IMR-90 (cell line): Measurements from ENCODE around the gene FOXO6. TPM values are rescaled to one million over a fixed set of nuclear protein-coding genes. Genes with fewer than 3 reads are reported as not detected.

Source experiments
- ATAC-seq: fragments of 200-7000 bp; cut with Tn5 transposase; 2 replicates; pipeline ENCODE4 v1.9.1; 2020; ENCODE audit warnings: low read depth, mild to moderate bottlenecking, moderate library complexity
- BruUV-seq: library from RNA; stranded (reverse); fragments of 400-500 nt; replicated peaks from 2 replicates; lab custom pipeline; 2021; lab: Mats Ljungman, UMichigan
- CTCF ChIA-PET: fragments of 300-600 bp; formaldehyde crosslinking; extraction: SDS; loops from one replicate; lab custom pipeline; 2021; ENCODE audit warnings: antibody characterized with exemption; lab: Yijun Ruan, JAX
- POLR2A ChIA-PET: fragments of 300-600 bp; sonication (Branson Sonifier 250); formaldehyde crosslinking; loops from one replicate; lab custom pipeline; 2022; ENCODE audit warnings: antibody characterized with exemption; ENCODE audit not compliant: unreplicated experiment; lab: Charles Lee
- DNase-seq: peaks from one replicate; pipeline ENCODE4 v3.0.0; 2013
- H2AFZ ChIP-seq: replicated peaks from 2 replicates; pipeline ENCODE3; 2013; ENCODE audit warnings: low read length, mild to moderate bottlenecking; ENCODE audit not compliant: poor library complexity
- H2AK5ac ChIP-seq: 2 replicates; pipeline ENCODE4 v1.6.1; 2013; ENCODE audit warnings: low read depth, low read length, inconsistent platforms
- H2AK9ac ChIP-seq: replicated peaks from 2 replicates; pipeline ENCODE3; 2013; ENCODE audit warnings: mild to moderate bottlenecking, low read depth, low read length, moderate library complexity; ENCODE audit not compliant: poor library complexity
- H2BK120ac ChIP-seq: 2 replicates; pipeline ENCODE4 v1.6.1; 2013; ENCODE audit warnings: low read depth, low read length, inconsistent platforms
- H2BK15ac ChIP-seq: 3 replicates; pipeline ENCODE4 v1.6.1; 2013; ENCODE audit warnings: low read depth, low read length, inconsistent platforms
- H2BK20ac ChIP-seq: 2 replicates; pipeline ENCODE4 v1.6.1; 2013; ENCODE audit warnings: low read depth, mild to moderate bottlenecking, inconsistent platforms, low read length, moderate library complexity
- H2BK5ac ChIP-seq: 2 replicates; pipeline ENCODE4 v1.6.1; 2013; ENCODE audit warnings: mild to moderate bottlenecking, low read depth, low read length, inconsistent platforms; ENCODE audit not compliant: poor library complexity, severe bottlenecking
- H3K14ac ChIP-seq: replicated peaks from 2 replicates; pipeline ENCODE4 v1.6.1; 2013; ENCODE audit warnings: low read depth, low read length, inconsistent platforms
- H3K18ac ChIP-seq: 2 replicates; pipeline ENCODE4 v1.6.1; 2013; ENCODE audit warnings: low read depth, low read length, control low read depth
- H3K23ac ChIP-seq: 2 replicates; pipeline ENCODE4 v1.6.1; 2013; ENCODE audit warnings: low read depth, low read length, inconsistent platforms
- H3K27ac ChIP-seq: 2 replicates; pipeline ENCODE4 v1.5.1; 2013; ENCODE audit warnings: mild to moderate bottlenecking, control low read depth, low read length; ENCODE audit not compliant: insufficient read depth
- H3K27me3 ChIP-seq: 2 replicates; pipeline ENCODE4 v1.6.1; 2013; ENCODE audit warnings: low read length; ENCODE audit not compliant: control insufficient read depth, insufficient read depth
- H3K36me3 ChIP-seq: 2 replicates; pipeline ENCODE4 v1.6.1; 2013; ENCODE audit warnings: low read length, mixed read lengths; ENCODE audit not compliant: control insufficient read depth, insufficient read depth
- H3K4ac ChIP-seq: 2 replicates; pipeline ENCODE4 v1.6.1; 2013; ENCODE audit warnings: low read depth, low read length, inconsistent platforms
- H3K4me1 ChIP-seq: 2 replicates; pipeline ENCODE4 v1.6.1; 2013; ENCODE audit warnings: low read length, mixed read lengths; ENCODE audit not compliant: control insufficient read depth, insufficient read depth
- H3K4me2 ChIP-seq: 2 replicates; pipeline ENCODE4 v1.6.1; 2013; ENCODE audit warnings: low read depth, mild to moderate bottlenecking, control low read depth, low read length, moderate library complexity
- H3K4me3 ChIP-seq: 2 replicates; pipeline ENCODE4 v1.5.1; 2013; ENCODE audit warnings: low read depth, mild to moderate bottlenecking, control low read depth, low read length, moderate library complexity; ENCODE audit not compliant: insufficient read depth
- H3K56ac ChIP-seq: 2 replicates; pipeline ENCODE4 v1.6.1; 2013; ENCODE audit warnings: low read length, inconsistent platforms; ENCODE audit not compliant: insufficient read depth; ENCODE audit errors: extremely low read depth
- H3K79me1 ChIP-seq, 2 experiments: 2 replicates each; pipeline ENCODE4 v1.6.1; 2013; ENCODE audit warnings: low read length in 2 of 2, inconsistent platforms in 1 of 2, low read depth in 1 of 2
- H3K9ac ChIP-seq: 2 replicates; pipeline ENCODE4 v1.6.1; 2013; ENCODE audit warnings: low read depth, low read length, control low read depth
- H3K9me1 ChIP-seq: 2 replicates; pipeline ENCODE4 v1.6.1; 2013; ENCODE audit warnings: low read length, inconsistent platforms; ENCODE audit not compliant: insufficient read depth
- H3K9me3 ChIP-seq: 2 replicates; pipeline ENCODE4 v1.6.1; 2013; ENCODE audit warnings: low read length; ENCODE audit not compliant: control insufficient read depth, insufficient read depth
- H4K20me1 ChIP-seq: 2 replicates; pipeline ENCODE4 v1.6.1; 2013; ENCODE audit warnings: low read length, inconsistent platforms; ENCODE audit not compliant: insufficient read depth
- H4K5ac ChIP-seq: 2 replicates; pipeline ENCODE4 v1.6.1; 2013; ENCODE audit warnings: mild to moderate bottlenecking, low read depth, low read length, control low read depth
- H4K8ac ChIP-seq, 2 experiments: 2 replicates each; pipeline ENCODE4 v1.6.1; 2013; ENCODE audit warnings: low read depth in 2 of 2, low read length in 2 of 2, control low read depth in 1 of 2, inconsistent platforms in 1 of 2
- H4K91ac ChIP-seq: 2 replicates; pipeline ENCODE4 v1.6.1; 2013; ENCODE audit warnings: low read depth, low read length, inconsistent platforms; ENCODE audit not compliant: insufficient read depth
- CEBPB ChIP-seq: IDR thresholded peaks from 2 replicates; pipeline ENCODE4 v1.6.1; 2012; ENCODE audit warnings: low read depth, low read length, improper control_type of control experiment
- CHD1 ChIP-seq: IDR thresholded peaks from 2 replicates; pipeline ENCODE4 v1.6.1; 2012; ENCODE audit warnings: low read depth, low read length, improper control_type of control experiment
- MAFK ChIP-seq: IDR thresholded peaks from 2 replicates; pipeline ENCODE4 v1.6.1; 2012; ENCODE audit warnings: low read depth, low read length, improper control_type of control experiment
- MAZ ChIP-seq: IDR thresholded peaks from 2 replicates; pipeline ENCODE4 v1.6.1; 2012; ENCODE audit warnings: low read depth, mild to moderate bottlenecking, low read length, improper control_type of control experiment, moderate library complexity, borderline replicate concordance
- RAD21 ChIP-seq: IDR thresholded peaks from 2 replicates; pipeline ENCODE4 v1.6.1; 2012; ENCODE audit warnings: low read length, improper control_type of control experiment
- RCOR1 ChIP-seq: IDR thresholded peaks from 2 replicates; pipeline ENCODE4 v1.6.1; 2012; ENCODE audit warnings: mild to moderate bottlenecking, low read length, improper control_type of control experiment; ENCODE audit not compliant: insufficient replicate concordance
- RFX5 ChIP-seq: IDR thresholded peaks from 2 replicates; pipeline ENCODE4 v1.8.0; 2012; ENCODE audit warnings: low read depth, mild to moderate bottlenecking, low read length, moderate library complexity
- WGBS, 2 experiments: methylation state at CpG; one replicate each; pipeline versions ENCODE4 v1.1.5 to v1.1.7; 2013; ENCODE audit warnings: missing lambda C conversion rate in 2 of 2; ENCODE audit not compliant: insufficient read length in 1 of 2; ENCODE audit errors: extremely low coverage in 2 of 2; 5-methylcytosine and 5-hydroxymethylcytosine counted together
- dilution Hi-C: fragments of 300-500 bp; cut with HindIII; formaldehyde crosslinking; loops from one replicate; pipeline ENCODE4 v1.14.3; 2018; ENCODE audit warnings: low sequenced_read_pairs; ENCODE audit not compliant: unreplicated experiment
- in situ Hi-C: fragments of 300-500 bp; cut with MboI; formaldehyde crosslinking; loops from 3 replicates; pipeline ENCODE4 v1.14.3; 2019; ENCODE audit warnings: low sequenced_read_pairs, inconsistent platforms, mixed read lengths
- intact Hi-C: fragments of 100-400 bp; cut with micrococcal nuclease; formaldehyde crosslinking; loops from 2 replicates; pipeline ENCODE4 v1.10.0; 2022
- polyA plus RNA-seq, 3 experiments: library from polyadenylated mRNA; depleted of rRNA; stranded (reverse); fragments of >200 nt; gene quantifications; 2 replicates each; pipeline ENCODE4 v1.2.3, GENCODE V29; 2012; ENCODE audit warnings: low replicate concordance in 1 of 3
- total RNA-seq: library from RNA; depleted of rRNA; stranded (reverse); fragments of >200 nt; gene quantifications from 2 replicates; pipeline ENCODE4 v1.2.3, GENCODE V29; 2012
- TF ChIP-seq, protein P1 (sequence below): conservative IDR thresholded peaks from 2 replicates; pipeline ENCODE4 v1.5.1; 2012; ENCODE audit warnings: mild to moderate bottlenecking, low read depth, low read length, improper control_type of control experiment
- TF ChIP-seq, protein P2 (sequence below): fragments of 150-350 bp; IDR thresholded peaks from 2 replicates; pipeline ENCODE4 v1.6.1; 2016; ENCODE audit warnings: low read depth, mild to moderate bottlenecking, low read length, moderate library complexity, borderline replicate concordance

Gene FOXO6
- total and polyA plus RNA-seq, 2 of the 4 experiments (the other 2 are of a cell fraction): not detected

DNA sequence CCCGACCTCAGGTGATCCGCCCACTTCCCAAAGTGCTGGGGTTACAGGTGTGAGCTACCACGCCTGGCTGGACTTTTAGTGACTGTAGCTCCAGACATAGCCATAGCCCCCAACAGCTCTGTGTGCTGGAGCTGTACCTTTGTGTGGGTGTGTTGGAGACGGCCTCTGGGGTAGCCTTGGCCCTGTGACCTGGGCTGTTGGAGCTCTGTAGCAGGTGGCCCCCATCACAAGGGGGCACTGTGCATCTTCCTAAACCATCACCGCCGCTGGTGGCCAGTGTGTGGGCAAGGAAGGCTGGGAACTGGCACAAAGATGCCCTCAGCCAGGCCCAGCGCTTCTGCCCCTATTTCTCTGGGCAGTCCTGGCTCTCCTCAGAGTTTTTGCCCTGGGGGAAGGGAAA lies 38.4 kb upstream of the FOXO6 start:
- Histone ChIP-seq H3K23ac (no peak overlapping the region), H2BK5ac (no peak overlapping the region), H3K56ac (no peak overlapping the region), H4K5ac (no peak overlapping the region), H3K79me1 (no peaks in the 10 kb centered on the region), H2AFZ (no peak overlapping the region), H3K4me1 (no peaks in the 10 kb centered on the region), H3K4ac (no peak overlapping the region), H3K36me3 (no peaks in the 10 kb centered on the region), H3K4me3 (no peak overlapping the region), H4K91ac (no peak overlapping the region), H4K20me1 (no peaks in the 10 kb centered on the region), H2AK9ac (peak overlapping the region; percentile 50), H3K9ac (no peak overlapping the region), H2BK120ac (no peak overlapping the region), H3K27ac (no peak overlapping the region), H3K9me3 (peaks cover 2% of the 10 kb centered on the region; the same call in 1 of the 2 replicates), H2BK15ac (no peak overlapping the region), H3K14ac (no peak overlapping the region), H3K4me2 (no peak overlapping the region), H3K27me3 (peaks cover 33% of the 10 kb centered on the region), H3K9me1 (no peaks in the 10 kb centered on the region), H3K18ac (no peak overlapping the region), H2BK20ac (no peak overlapping the region), H4K8ac (no peak overlapping the region), H2AK5ac (no peak overlapping the region)
- intact Hi-C loops (loop anchor here (1.0 kb wide), 1 partner anchor 94 kb away; no protein-coding TSS in a partner anchor), in situ Hi-C loops (no loop called here), dilution Hi-C loops (no loop called here)
- ChIA-PET POLR2A (no interaction called here), CTCF (interaction anchor here (0.6 kb wide), 1 partner anchor 33 kb away, joined by 3 read pairs; no protein-coding TSS in a partner anchor)
- no TSS peak for BruUV-seq
- no CpG with 5 or more reads among the region's 7 CpGs for WGBS, 2 experiments
- ATAC-seq (peak; percentile 84), DNase-seq (no peak)
- no peak for TF ChIP-seq CEBPB
- TF ChIP-seq, protein P1, sequence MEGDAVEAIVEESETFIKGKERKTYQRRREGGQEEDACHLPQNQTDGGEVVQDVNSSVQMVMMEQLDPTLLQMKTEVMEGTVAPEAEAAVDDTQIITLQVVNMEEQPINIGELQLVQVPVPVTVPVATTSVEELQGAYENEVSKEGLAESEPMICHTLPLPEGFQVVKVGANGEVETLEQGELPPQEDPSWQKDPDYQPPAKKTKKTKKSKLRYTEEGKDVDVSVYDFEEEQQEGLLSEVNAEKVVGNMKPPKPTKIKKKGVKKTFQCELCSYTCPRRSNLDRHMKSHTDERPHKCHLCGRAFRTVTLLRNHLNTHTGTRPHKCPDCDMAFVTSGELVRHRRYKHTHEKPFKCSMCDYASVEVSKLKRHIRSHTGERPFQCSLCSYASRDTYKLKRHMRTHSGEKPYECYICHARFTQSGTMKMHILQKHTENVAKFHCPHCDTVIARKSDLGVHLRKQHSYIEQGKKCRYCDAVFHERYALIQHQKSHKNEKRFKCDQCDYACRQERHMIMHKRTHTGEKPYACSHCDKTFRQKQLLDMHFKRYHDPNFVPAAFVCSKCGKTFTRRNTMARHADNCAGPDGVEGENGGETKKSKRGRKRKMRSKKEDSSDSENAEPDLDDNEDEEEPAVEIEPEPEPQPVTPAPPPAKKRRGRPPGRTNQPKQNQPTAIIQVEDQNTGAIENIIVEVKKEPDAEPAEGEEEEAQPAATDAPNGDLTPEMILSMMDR: peak; percentile 41
- no peak for TF ChIP-seq MAFK
- TF ChIP-seq RFX5: no peak
- no peak for TF ChIP-seq CHD1
- no peak for TF ChIP-seq MAZ
- TF ChIP-seq RCOR1: no peak
- TF ChIP-seq RAD21: peak; percentile 53
- TF ChIP-seq, protein P2, sequence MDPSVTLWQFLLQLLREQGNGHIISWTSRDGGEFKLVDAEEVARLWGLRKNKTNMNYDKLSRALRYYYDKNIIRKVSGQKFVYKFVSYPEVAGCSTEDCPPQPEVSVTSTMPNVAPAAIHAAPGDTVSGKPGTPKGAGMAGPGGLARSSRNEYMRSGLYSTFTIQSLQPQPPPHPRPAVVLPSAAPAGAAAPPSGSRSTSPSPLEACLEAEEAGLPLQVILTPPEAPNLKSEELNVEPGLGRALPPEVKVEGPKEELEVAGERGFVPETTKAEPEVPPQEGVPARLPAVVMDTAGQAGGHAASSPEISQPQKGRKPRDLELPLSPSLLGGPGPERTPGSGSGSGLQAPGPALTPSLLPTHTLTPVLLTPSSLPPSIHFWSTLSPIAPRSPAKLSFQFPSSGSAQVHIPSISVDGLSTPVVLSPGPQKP: no peak
